Measurements from ENCODE around the gene HSPB7.
"Not testable (repeated sequence)": the region's sequence is repeated elsewhere in the genome, so short reads cannot be mapped to it uniquely, and the experiment has no call there.

DNA sequence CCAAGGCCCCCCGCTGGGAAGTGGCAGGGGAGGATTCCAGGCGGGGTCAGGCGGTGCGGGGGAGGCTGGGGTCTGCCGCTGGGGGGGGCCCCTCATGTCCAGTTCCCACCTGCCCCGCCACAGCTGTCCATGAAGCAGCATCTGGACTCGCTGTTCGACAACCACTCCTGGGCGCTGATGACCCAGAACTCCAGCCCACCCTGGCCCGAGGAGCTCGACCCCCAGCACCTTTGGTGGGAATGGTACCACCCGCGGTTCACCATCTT lies 11.1 kb upstream of the HSPB7 start:
- TF ChIP-seq CTCF (IDR thresholded peaks at IDR 0.05; ENCODE audit: extremely low read depth in 1 of 2, insufficient read depth in 1 of 2, low read depth in 1 of 2, low read length in 2 of 2); POLR2A (IDR thresholded peaks at IDR 0.05; ENCODE audit: low read depth, low read length); EZH2 (IDR thresholded peaks at IDR 0.05; ENCODE audit: borderline replicate concordance, low read depth, low read length, severe bottlenecking); POLR2AphosphoS5 (IDR thresholded peaks at IDR 0.05; ENCODE audit: insufficient read depth, low read depth, low read length); MYC (IDR thresholded peaks at IDR 0.05; ENCODE audit: low read depth, low read length); JUN (IDR thresholded peaks at IDR 0.05; ENCODE audit: borderline replicate concordance, insufficient read depth, insufficient read length, low read depth); GATA2 (IDR thresholded peaks at IDR 0.05; ENCODE audit: insufficient read depth, insufficient read length, low read depth, low read length); MAX (IDR thresholded peaks at IDR 0.05; ENCODE audit: insufficient read depth, insufficient read length): not testable (repeated sequence)

Measured in endothelial cell of umbilical vein (primary cell).